GM21423 (cell line): ENCODE results near the gene GIPC3.
"Not testable (repeated sequence)": the region's sequence is repeated elsewhere in the genome, so short reads cannot be mapped to it uniquely, and the experiment has no call there.

Source experiments
- ATAC-seq: cut with Tn5 transposase; IDR thresholded peaks from one replicate; pipeline ENCODE4 v1.9.1; 2021; ENCODE audit warnings: mild to moderate bottlenecking, moderate library complexity; ENCODE audit not compliant: unreplicated experiment

The GIPC3 gene

DNA sequence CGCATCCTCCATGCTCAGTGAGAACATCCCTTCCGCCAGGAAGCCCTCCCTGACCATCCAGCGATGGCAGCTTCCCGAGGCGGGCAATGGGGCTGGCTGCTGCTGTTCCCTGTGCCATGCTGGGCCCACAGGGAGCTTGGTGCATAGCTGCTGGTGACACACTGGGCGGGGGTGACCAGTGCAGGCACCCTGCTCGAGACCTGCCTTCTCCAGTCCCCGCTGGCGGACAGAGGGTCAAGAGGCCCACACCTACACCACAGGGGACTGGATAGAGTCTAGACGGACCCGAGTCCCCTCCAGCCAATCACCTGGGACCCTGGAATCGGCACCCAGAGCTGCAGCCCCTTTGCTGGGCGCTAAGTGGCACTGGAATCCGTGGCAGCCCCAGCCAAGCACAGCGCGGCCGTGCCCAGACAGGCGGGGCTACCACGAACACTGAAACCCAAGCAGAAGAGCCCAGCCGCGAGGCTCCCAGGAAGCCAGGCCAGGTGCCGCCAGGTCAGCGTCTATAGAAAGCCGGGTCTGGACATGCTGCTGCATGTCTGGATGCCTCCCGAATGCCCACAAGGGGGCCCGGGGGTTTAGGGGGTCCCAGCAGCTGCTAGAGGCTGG lies 30.4 kb downstream of the GIPC3 start:
- no peak for ATAC-seq

DNA sequence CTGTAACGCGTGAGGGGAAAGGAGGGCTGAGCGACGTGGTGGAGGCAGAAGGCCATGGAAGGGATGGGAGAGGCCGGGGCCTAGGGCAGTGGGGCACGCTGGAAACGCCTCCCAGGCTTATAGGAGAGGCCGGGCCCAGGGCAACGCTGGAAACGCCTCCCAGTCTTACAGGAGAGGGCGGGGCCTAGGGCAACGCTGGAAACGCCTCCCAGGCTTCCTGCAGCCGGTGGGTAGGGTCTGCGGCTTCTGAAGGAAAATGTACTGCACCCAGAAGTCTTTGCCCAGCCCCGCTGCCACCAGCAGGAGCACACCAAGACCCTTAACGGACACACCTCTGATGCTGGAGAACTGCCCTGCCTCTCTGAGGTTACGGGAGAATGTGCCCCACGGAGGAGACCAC lies 32.2 kb downstream of the GIPC3 start:
- ATAC-seq = no peak

DNA sequence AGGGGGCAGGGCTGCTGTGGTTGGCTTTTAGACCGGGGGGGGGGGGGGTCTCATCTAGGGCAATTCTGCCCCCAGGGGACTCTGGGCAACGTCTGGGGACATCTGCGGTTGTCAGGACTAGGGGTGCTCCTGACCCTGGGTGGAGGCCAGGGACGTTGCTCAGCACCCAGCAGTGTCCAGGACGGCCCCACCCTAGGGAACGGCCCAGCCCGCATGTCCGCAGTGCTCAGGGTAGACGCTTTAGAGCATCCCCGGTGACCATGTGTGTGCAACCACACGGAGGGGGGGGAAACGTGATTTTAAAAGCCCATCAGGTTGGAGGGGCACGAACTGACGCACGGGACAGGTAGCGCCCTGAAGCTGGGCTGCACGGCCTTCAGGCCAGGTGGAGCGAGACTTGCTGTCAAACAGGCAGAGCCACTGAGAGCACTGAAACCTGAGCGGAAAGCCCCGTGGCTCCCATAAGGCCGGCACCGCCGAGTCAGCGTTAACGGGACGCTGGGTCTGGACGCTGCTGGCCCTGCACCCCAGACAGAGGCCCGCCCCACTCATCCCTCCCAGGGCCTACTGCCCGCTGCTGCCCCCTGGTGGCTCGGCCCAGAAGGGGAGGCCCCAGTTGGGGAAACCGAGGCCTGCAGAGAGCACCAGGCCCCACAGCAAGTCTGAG lies 33.0 kb downstream of the GIPC3 start:
- ATAC-seq = no peak

DNA sequence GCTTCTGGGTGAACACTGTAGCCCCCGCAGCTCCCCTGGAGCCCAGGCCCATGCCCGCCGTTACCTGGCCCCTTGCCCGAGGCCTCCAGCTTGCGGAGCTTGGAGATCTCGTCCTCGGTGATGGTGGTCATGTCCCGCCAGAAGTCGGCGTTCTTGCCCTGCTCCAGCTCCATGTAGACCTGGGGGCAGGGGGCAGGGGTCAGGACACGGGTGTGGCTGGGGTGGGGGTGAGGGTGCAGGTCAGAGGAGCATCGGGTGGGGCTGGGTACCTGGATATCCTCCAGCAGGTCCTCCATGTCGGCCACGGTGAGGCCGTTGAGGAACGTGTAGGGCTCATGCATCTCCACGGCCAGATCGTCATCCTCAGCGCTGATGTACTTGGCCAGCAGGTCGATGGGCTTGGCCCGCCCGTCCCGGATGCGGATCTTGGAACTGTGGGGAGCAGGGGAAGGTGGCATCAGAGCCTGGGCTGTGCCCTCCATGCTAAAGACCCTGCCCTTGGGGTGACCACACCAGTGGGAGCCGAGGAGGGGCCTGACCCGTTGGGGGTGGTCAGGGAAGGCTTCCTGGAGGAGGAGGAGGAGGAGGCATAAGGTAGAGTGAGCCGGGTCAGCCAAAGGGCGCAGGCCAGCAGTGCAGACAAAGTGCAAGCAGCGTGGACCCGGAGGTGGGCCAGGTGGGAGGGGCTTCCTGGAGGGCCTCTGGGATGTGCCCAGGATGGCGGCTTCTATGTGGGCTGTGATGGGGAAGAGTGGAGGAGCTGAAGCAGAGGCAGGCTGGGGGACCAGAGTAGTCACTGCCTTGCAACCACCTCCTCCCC lies 33.7 kb downstream of the GIPC3 start:
- ATAC-seq = no peak

DNA sequence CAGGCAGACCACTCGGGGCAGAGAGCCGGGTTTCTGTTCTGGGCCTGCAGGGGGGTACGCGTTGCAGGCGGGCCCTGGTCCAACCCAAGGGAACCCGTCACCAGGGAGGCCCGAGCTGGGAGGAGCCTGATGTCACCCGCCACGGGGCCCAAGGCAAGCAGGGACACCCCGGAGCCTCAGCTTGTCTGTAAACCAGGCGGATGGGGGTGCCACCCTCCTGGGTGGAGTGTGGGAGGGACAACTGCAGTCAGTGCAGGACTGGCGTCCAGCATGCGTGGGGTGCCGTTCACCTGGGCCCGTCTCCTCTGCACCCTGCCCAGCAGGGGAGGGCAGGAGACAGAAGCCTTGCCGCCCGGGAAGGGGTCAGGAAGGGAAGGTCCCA lies 34.3 kb downstream of the GIPC3 start:
- no peak for ATAC-seq

DNA sequence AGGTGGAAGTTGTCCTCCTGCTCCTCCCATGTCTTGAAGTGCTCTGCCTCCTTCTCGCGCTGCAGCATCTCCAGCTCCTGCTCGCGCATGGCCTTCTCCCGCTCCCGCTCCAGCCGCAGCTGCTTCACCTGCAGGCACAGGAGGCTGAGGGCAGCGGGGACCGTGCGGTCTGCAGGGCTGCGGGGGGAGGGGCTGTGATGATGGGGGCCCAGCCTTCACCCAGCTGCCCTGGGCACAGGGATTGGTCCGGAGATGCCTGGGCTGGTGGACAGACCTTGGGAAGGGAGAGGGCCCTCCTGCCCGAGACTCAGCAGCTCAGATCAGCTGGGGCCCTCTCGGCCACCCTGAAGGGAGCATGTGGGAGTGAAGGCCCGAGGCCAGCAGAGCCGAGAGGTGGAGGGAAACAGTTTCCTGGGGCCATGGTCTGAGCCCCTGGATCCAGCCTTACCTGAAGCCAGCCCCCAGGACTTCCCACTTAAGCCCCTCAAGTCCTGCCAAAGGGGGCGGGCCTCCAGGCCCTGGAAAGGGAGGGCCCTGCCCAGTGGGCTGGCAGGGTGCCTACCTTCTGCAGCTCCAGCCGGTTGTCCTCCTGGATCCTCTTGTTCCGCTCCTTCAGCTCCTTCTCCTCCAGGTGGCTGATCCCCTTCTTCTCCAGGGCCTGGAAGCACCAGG lies 35.0 kb downstream of the GIPC3 start:
- no peak for ATAC-seq

DNA sequence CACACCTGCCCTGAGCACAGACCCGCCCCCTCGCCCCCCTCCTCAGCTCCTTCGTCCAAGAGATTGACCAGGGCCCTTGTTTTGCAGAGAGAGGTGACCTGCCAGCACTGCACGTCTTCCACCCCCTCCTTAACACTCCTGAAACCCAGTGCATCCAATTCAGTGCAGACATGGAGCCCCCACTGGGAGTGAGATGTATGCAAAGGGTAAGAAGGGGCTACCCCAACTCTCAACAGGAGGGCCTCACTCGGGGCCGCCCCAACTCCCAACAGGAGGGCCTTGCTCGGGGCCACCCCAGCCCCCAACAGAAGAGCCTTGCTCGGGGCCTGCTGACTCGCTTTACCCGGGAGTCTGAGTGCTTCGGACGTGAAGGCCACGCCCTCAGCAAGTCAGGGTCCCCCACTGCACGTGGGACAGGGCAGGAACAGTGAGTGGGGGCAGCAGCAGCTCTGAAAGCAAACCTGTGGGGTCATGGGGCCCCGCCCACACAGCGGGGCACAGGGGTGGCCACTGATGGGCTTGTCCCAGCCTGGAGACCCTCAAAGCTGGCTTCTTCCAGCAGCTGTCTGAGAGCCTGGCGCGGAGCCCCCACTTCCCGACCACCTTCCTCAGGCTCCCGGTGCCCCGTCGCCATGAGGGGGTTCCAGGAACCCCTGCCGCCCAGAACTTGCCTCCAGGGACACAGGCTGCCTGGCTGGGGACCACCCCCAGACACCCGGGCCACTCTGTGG lies 35.7 kb downstream of the GIPC3 start:
- no peak for ATAC-seq

DNA sequence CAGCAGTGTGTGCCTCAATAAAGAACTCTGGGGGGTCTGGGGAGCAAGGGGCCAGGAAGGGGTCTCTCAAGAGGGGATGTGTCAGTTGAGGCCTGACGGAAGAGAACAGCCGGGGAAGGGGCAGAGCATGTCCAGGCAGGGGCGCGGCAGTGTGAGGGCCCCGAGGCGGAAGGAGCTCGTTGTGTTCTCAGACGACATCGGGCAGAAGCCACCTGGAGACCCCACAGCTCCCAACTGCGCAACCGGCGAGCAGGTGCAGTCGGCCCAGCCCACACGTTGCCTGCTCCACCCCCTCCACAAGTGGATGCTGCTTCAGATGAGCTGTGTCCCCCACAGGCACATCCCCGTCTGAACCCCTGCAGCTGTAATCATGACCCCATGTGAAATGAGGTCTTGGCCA lies 36.4 kb downstream of the GIPC3 start:
- ATAC-seq = no peak

DNA sequence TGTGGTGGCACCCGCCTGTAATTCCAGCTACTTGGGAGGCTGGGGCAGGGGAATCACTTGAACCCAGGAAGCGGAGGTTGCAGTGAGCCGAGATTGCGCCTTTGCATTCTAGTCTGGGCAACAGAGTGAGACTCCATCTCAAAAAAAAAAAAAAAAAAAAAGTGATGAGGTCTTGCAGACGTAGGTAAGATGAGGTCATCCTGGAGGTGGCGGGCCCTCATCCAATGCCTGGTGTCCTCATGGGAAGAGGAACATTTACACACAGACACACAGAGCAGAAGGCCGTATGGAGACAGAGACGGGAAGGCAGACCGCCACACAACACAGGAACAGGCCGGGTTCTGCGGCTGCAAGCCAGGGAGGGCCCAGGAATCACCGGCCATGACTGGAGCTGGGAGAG lies 36.9 kb downstream of the GIPC3 start:
- no peak for ATAC-seq

DNA sequence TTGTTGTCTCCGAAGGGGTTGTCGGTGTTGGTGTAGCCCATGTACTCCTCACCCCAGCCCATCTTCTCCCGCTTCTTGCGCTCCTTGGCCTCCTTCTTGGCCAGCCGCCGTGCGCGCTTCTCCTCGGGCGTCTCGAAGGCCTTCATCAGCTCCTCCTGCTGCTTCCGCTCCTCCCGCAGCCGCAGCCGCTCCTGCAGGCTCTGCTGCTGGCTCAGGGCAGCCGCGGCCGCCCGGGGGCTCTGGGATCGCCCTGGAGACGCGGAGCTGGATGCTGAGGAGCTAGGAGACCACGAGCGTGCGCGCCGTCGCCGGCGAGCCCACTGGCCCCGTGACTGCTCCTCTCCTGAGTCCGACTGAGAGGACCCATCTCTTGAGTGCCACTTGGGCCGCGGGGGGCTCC lies 38.4 kb downstream of the GIPC3 start:
- no peak for ATAC-seq

DNA sequence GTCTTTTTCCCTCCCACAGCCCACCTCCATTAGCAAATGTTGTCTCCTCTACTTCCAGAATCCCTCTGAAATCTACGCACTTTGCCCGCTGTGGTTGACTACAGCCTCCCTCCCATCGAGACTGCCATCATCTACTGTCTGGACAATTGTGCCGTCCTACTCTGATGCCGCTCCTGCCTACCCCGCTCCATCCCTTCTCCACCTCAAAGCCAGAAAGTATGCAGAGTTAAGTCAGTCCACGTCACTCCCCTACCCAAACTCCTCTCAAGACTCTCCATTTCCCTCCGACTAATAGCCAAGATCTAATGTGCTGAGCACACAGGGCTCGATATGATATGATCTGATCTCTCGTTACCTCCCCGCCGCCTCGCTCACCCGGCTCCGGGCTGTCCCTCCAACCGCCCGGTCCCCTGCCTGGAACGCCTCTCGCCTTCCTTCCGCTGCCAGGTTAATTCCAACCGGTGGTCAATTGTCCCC lies 40.8 kb downstream of the GIPC3 start:
- peak; percentile 12 for ATAC-seq

DNA sequence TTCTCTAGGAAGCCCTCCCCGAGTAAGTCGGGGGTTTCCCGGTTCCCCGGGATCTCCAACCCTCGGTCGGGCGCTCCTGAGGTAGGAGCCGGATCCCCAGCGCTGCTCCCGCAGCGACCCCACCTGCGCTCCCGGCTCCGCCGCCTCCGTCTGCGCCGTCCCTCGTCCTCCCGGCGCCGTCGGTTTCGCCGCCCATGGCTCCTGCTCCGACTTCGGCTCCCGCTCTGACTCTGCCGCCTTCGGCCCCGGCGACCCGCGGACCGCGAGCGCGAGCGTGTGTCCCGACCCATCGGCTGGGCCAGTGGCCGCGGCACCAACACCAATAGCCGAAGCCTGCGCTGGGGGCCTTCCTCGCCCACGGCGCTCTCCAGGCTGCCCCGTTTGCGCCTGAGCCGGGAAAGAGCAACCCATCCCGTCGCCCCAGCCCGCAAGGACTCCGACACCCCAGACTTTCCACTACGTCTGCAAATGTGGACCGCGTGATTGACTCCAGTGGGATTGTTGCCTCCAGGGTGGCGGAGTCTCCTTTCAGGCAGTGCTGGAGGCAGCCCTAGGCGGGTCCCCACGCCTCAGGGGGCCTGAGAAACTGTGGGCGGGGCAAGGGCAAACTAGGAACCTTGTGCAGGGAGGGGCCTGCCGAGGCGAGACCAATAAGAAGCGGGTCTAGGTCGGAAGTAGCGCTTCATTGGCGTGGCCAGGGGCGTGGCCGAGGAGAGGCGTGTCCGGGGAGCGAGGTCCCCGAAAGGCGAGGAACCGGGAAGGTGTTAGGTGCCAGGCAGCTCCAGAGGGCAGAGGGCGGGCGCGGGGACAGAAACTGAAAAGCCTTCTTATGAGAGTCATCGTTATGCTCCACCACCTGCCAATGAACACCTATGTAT lies 41.4 kb downstream of the GIPC3 start, which contains the start of gene CACTIN:
Gene CACTIN (minus strand): TSS at position 318 of the 878 bp plus-strand sequence. CDS start 28 bp downstream, at position 290.
- peak; percentile 82 for ATAC-seq

DNA sequence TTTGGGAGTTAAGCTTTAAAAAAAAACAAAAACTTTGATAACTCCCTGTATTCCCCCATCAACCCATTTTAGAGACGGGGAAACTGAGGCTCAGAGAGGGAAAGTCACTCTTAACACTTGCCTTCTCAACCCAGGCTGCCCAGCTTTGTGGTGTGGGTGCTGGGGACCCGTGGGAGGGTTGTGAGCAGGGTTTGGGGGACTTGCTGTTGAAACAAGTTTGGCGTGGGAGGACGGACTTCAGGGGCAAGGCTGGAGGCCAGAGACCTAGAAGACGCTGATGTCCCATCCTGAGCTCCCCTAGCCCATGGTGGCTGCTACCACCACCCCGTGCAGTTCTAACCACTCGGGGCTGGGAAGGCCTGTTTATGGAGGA lies 42.1 kb downstream of the GIPC3 start:
- ATAC-seq = no peak

DNA sequence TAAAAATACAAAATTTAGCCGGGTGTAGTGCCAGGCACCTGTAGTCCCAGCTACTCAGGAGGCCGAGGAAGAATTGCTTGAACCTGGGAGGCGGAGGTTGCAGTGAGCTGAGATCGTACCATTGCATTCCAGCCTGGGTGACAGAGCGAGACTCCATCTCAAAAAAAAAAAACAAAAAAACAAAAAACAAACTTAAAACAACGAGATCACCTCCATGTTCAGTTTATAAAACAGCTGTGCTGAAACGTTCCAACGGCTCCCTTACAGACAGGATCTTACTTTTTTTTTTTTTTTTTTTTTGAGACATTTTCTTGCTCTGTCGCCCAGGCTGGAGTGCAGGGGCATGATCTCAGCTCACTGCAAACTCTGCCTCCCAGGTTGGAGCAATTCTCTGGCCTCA lies 43.5 kb downstream of the GIPC3 start:
- not testable (repeated sequence) for ATAC-seq

DNA sequence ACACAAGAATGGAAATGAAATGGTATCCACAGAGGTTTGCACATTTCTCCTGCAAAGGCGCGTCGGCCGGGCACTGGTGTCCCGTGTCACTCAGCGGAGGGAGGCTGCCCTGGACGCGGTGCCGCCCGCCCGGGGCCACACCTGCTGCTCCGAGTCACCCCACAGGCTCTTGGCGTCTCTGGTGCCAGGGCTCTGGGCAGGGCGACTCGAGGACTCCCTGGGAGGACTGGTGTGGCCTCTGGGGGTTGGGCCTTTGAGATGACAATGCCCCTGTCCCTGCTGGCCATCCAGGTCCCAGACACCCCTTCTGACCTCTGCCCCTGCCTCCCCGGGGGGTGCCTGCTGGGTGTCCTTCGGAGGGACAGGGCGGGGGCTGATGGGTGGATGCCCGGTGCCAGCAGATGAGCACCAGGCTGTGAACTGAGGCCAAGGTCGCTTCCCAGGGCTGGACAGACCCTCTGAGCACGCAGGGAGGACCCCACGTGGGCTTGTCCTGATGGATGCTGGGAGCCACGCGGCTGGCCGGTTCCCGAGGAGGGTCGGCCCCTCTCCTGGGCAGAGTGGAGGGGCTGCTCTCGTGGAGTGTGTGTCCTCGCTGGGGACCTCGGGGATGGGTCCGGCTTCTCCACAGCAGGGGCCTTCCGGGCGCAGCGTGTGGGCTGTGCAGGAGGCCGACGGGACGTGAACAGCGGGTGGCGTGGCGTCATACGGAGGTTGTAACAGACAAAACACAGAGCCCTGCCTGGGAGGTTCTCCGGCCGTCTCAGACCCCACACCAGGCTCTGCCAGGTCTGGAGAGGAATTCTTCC lies 46.0 kb downstream of the GIPC3 start:
- no peak for ATAC-seq

DNA sequence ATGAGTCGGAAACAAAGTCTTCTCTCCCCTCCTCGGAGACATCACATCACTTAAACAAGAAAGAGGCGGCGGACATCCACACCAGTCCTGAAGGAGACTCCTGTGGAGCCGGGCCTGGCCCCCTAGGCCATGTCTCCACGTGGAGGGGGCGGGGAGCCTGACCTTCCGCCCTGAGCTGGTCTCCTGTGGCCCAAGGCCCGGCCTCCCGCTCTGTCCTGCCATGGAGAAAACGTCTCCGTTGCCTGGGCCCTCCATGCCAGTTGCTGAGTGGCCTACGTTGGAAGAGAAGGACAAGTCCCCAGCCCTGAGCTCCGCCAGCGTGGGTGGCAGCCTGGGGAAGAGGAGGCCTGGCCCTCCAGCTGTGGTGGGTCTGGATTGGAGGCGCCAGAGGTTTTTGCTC lies 46.8 kb downstream of the GIPC3 start:
- ATAC-seq = no peak

DNA sequence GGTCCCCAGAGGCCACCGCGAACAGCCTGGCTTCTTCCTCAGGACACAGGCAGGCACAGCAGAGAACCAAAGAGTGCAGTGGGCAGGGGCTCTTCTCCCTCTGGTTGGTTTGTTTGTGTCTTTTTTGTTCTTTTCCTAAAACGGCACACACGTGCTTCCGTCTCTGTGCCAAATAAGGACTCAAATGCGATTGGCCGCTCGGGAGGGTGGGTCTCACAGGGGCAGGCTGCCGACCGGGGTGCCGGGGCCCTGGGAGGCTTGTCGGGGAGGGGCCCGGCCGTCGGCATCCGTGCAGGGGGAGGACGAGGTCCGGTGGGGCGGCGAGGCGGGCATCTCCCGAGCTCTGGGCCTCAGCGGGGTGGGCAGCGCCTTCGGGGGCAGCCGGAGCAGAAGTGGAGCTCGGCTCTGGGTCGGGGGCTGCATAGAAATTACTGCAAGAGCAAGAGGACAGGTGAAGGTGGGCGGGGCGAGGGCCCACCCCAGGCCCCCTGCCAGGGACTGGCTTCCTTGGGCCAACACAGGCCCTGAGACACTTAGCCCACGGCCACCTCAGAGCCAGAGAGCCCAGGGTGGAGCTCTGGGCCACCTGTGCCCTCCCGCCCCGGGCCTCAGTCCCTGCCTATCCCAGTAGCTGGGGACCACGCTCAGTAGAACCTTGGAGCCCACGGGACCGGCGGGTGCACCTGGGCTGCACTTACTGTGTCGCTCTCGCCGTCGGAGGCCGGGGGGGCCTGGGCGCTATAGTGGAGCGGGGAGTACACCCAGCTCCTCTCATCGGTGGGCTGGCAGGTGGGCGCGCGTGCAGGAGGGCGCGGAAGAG lies 47.7 kb downstream of the GIPC3 start:
- no peak for ATAC-seq

DNA sequence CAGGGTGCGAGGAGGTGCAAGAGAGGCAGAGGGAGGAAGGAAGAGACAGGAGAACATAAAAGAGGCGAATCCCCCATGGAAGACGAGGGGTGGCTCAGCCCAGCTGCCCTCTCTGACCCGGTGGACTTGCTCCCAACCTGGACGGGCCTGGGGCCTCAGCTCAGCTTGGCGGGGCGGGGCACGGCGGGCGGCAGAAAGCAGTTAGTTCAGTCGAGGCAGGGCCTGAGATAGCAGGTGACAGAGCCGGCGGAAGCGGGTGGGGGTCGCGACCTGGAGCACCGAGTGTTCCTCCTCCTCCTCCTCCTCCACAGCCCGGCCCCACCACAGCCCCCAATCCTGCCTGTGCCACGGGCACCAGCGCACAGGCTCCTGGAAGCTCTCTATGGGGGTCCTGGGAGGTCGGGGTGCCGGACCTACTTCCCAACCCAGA lies 48.3 kb downstream of the GIPC3 start:
- ATAC-seq = no peak
